GM18526 (cell line): ENCODE results near the gene TAS1R1.

ENCODE experiments used
- POLR2A ChIP-seq: IDR thresholded peaks from 3 replicates; pipeline ENCODE4 v1.6.1; 2011; ENCODE audit not compliant: insufficient read length; ENCODE audit errors: extremely low read depth

The TAS1R1 gene

DNA sequence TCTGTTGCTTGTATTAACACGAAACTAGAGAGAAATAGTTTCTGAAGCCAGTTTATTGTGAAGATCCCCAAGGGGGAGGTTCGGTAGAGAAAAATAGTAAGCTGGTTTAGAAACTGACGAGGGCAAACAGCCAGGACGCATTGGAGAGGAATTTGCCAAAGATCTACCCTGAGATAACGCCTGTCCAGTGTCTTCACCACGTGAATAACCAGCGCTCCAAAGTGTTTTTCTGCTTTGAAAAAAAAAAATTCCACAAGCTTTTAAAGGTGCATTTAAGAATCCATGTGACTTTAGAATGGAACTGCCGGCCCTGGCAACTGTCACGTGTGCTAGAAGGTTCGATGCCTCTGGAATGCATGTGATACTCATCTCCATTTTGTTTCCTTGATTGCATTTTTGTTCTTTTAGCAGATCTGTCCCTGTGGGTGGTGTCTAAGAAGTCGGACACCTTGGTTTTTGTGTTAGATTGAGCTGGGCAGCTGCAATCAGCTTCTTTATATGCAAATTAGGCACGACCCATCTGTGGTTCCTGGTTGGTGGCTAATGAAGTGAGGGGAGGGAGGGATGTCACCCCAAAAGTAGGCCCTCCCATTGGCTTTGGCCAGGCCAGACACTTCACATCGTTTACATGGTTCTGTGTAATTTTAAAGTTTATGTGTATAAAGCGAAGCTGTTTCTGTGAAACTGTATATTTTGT, 68.3 kb downstream of the TAS1R1 start:
- TF ChIP-seq POLR2A = no peak

GRCh38 chr1:6624710-6625583, 69.8 kb downstream of the TAS1R1 start, which contains the start of gene THAP3:
Gene THAP3 (plus strand): TSS chr1:6624868. CDS start chr1:6625219, 351 bp downstream.
- no peak for TF ChIP-seq POLR2A

DNA sequence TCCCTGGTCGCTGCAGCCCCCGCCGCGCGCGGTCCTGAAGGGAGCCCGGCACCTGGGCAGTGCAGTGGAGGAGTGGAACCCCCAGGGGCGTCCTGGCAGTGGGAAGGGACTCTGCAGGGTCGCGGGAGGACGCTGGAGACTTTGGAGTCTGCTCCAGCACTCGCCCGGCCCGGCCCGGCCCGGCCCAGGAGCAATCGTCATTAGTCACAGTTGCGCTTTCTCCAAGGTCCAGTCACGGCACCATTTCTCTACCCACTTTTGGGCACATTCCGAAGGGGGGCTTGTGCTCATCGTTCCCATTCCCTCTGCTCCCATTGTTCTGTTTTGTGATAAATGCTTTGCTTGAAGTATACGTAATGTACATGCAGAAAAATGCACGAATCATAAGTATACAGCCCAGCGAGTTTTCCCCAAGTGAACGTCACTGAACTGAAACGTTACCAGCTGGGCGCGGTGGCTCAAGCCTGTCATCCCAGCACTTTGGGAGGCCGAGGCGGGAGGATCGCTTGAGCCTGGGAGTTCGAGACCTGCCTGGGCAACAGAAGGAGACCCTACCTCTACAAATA, 70.6 kb downstream of the TAS1R1 start:
- no peak for TF ChIP-seq POLR2A

- TF ChIP-seq POLR2A = no peak
These were observed 71.9 kb downstream of the TAS1R1 start for GRCh38 chr1:6627031-6627430.

DNA sequence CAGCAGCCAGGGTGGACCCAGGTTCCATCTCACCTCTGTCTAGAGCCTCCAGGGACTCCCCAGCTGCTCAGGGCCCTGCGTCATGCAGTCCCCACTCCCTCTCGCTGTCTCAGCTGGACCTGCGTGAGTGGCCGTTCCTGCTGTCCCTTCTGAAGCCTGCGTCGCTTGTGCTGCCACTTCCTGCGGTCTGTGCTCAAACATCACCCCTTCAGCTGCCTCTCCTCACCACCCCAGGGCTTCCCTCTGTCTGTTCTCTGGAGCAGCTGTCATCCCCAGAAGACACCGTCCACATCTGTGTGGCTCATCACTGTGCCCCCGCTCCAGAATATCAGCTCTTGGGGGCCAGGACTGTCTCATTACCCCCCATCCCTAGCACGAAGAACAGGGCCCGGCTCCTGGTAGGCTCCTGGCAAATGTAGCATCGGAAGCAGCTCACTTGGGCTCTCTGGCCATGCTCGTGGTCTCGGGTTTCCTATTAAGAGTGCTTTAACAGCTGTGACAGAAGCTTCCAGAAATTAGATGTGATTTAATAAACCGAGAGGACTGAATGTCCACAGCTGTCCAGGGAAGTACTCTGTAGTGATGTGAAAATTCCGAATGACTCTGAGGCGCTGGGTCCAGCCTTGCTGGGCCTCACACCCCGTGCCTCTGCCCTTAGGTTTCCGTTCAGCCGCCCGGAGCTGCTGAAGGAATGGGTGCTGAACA, 72.9 kb downstream of the TAS1R1 start:
- no peak for TF ChIP-seq POLR2A

GRCh38 chr1:6628971-6629479, 73.9 kb downstream of the TAS1R1 start:
- no peak for TF ChIP-seq POLR2A
